SK-N-SH (cell line): ENCODE data around the gene OR10G4. TPM values are rescaled to one million over a fixed set of nuclear protein-coding genes. Genes with fewer than 3 reads are reported as not detected.

Experiments used
- CTCF ChIA-PET: fragments of 300-600, 350-600 bp; formaldehyde crosslinking; extraction: SDS; loops from one replicate; lab custom pipeline; 2021; lab: Yijun Ruan, JAX
- POLR2A ChIA-PET: fragments of 350-600 bp; sonication (Branson Sonifier 250); formaldehyde crosslinking; extraction: SDS; loops from one replicate; lab custom pipeline; 2020; ENCODE audit warnings: antibody characterized with exemption, inconsistent platforms; lab: Yijun Ruan, JAX
- DNase-seq: peaks from one replicate; pipeline ENCODE4 v3.0.0; 2012
- H2AFZ ChIP-seq: fragments of 200-600 bp; sonication (generic); 2 replicates; pipeline ENCODE4 v1.8.1; 2016; ENCODE audit warnings: antibody characterized with exemption, mild to moderate bottlenecking, low read depth
- H3F3A ChIP-seq: fragments of 200-600 bp; sonication (generic); replicated peaks from 2 replicates; pipeline ENCODE3; 2016; ENCODE audit warnings: antibody characterized with exemption, mild to moderate bottlenecking; ENCODE audit not compliant: insufficient read depth
- H3K27ac ChIP-seq, 2 experiments: fragments of 200-500 bp in 1 of 2; fragments of 200-600 bp in 1 of 2; sonication (Bioruptor generic) in 1 of 2; sonication (generic), shearing (Covaris generic) in 1 of 2; 2 replicates each; pipeline versions ENCODE4 v1.5.1 to v1.6.1; 2014 to 2016; ENCODE audit warnings: low read depth in 2 of 2, inconsistent platforms in 1 of 2, low read length in 1 of 2, mild to moderate bottlenecking in 1 of 2, mixed read lengths in 1 of 2
- H3K27me3 ChIP-seq: fragments of 200-600 bp; sonication (generic), shearing (Covaris generic); 2 replicates; pipeline ENCODE4 v1.6.1; 2016; ENCODE audit warnings: mixed run types; ENCODE audit not compliant: insufficient read depth
- H3K36me3 ChIP-seq, 2 experiments: fragments of 200-500 bp in 1 of 2; fragments of 200-600 bp in 1 of 2; sonication (Bioruptor generic) in 1 of 2; sonication (generic) in 1 of 2; replicated peaks in 1 of 2; 2 replicates each; pipeline versions ENCODE3 to v1.5.1; 2014 to 2016; ENCODE audit warnings: low read length in 1 of 2, mild to moderate bottlenecking in 1 of 2; ENCODE audit not compliant: insufficient read depth in 2 of 2, control insufficient read depth in 1 of 2
- H3K4me1 ChIP-seq, 2 experiments: fragments of 200-500 bp in 1 of 2; fragments of 200-600 bp in 1 of 2; sonication (Bioruptor generic) in 1 of 2; sonication (generic), shearing (Covaris generic) in 1 of 2; 2 replicates each; pipeline versions ENCODE4 v1.5.1 to v1.6.1; 2014 to 2016; ENCODE audit warnings: low read depth in 1 of 2, low read length in 1 of 2, mixed run types in 1 of 2; ENCODE audit not compliant: insufficient read depth in 2 of 2, control insufficient read depth in 1 of 2
- H3K4me2 ChIP-seq: fragments of 200-600 bp; sonication (generic), shearing (Covaris generic); 2 replicates; pipeline ENCODE4 v1.6.1; 2017; ENCODE audit warnings: mixed run types
- H3K4me3 ChIP-seq, 2 experiments: fragments of 200-500 bp in 1 of 2; fragments of 200-600 bp in 1 of 2; sonication (Bioruptor generic) in 1 of 2; sonication (generic), shearing (Covaris generic) in 1 of 2; 2 replicates each; pipeline versions ENCODE4 v1.5.1 to v1.8.1; 2014 to 2016; ENCODE audit warnings: low read depth in 2 of 2, inconsistent platforms in 1 of 2, low read length in 1 of 2, mild to moderate bottlenecking in 1 of 2, mixed read lengths in 1 of 2, moderate library complexity in 1 of 2
- H3K79me2 ChIP-seq: fragments of 200-600 bp; sonication (generic); 2 replicates; pipeline ENCODE4 v1.8.1; 2017; ENCODE audit warnings: mild to moderate bottlenecking; ENCODE audit not compliant: insufficient read depth
- H3K9ac ChIP-seq: fragments of 200-600 bp; sonication (generic); 2 replicates; pipeline ENCODE4 v1.6.1; 2017; ENCODE audit warnings: mixed run types
- H3K9me2 ChIP-seq: fragments of 200-600 bp; sonication (generic); 2 replicates; pipeline ENCODE4 v1.6.1; 2017; ENCODE audit warnings: mixed run types
- H3K9me3 ChIP-seq: fragments of 200-600 bp; sonication (generic); 2 replicates; pipeline ENCODE4 v1.6.1; 2017; ENCODE audit warnings: mixed run types, mild to moderate bottlenecking, moderate library complexity
- H4K20me1 ChIP-seq: fragments of 200-600 bp; sonication (generic); 2 replicates; pipeline ENCODE4 v1.6.1; 2017; ENCODE audit warnings: mild to moderate bottlenecking, mixed run types; ENCODE audit not compliant: insufficient read depth
- CHD2 ChIP-seq: fragments of 150-350 bp; IDR thresholded peaks from 2 replicates; pipeline ENCODE4 v1.6.1; 2018; ENCODE audit warnings: low read length; ENCODE audit not compliant: partially characterized antibody
- ELF1 ChIP-seq: IDR thresholded peaks from 2 replicates; pipeline ENCODE4 v1.4.0; 2012
- EP300 ChIP-seq, 2 experiments: IDR thresholded peaks; 2 replicates each; pipeline versions ENCODE4 v1.4.0 to v1.6.1; 2012; ENCODE audit warnings: borderline replicate concordance in 1 of 2, low read depth in 1 of 2, low read length in 1 of 2
- EZH2phosphoT487 ChIP-seq: fragments of 200-600 bp; sonication (generic); IDR thresholded peaks from 2 replicates; pipeline ENCODE4 v1.6.1; 2017; ENCODE audit warnings: low read depth, mixed run types, mild to moderate bottlenecking, antibody characterized with exemption, moderate library complexity, borderline replicate concordance
- FOSL2 ChIP-seq: IDR thresholded peaks from 2 replicates; pipeline ENCODE4 v1.4.0; 2012; ENCODE audit warnings: low read depth, mild to moderate bottlenecking, moderate library complexity, borderline replicate concordance
- FOXJ3 ChIP-seq: sonication (generic); formaldehyde crosslinking; IDR thresholded peaks from 2 replicates; pipeline ENCODE4 v1.5.1; 2020; ENCODE audit warnings: mild to moderate bottlenecking, missing genetic modification reagents
- FOXM1 ChIP-seq: IDR thresholded peaks from 2 replicates; pipeline ENCODE4 v1.4.0; 2012; ENCODE audit warnings: low read depth, mild to moderate bottlenecking
- JUND ChIP-seq: IDR thresholded peaks from 2 replicates; pipeline ENCODE4 v1.4.0; 2012
- MEF2A ChIP-seq: IDR thresholded peaks from 2 replicates; pipeline ENCODE4 v1.4.0; 2012; ENCODE audit warnings: low read depth, borderline replicate concordance
- MXI1 ChIP-seq: IDR thresholded peaks from 2 replicates; pipeline ENCODE4 v1.6.1; 2012; ENCODE audit warnings: mild to moderate bottlenecking, low read depth, low read length, improper control_type of control experiment
- NFIC ChIP-seq: IDR thresholded peaks from 2 replicates; pipeline ENCODE4 v1.4.0; 2012; ENCODE audit warnings: borderline replicate concordance
- NRF1 ChIP-seq: IDR thresholded peaks from 2 replicates; pipeline ENCODE4 v1.6.1; 2012; ENCODE audit warnings: low read depth, mild to moderate bottlenecking, low read length
- POLR2AphosphoS5 ChIP-seq: IDR thresholded peaks from 2 replicates; pipeline ENCODE4 v1.6.1; 2012; ENCODE audit warnings: low read depth, low read length
- RAD21 ChIP-seq: IDR thresholded peaks from 2 replicates; pipeline ENCODE4 v1.6.1; 2012; ENCODE audit warnings: mild to moderate bottlenecking, low read length
- RCOR1 ChIP-seq: fragments of 150-350 bp; IDR thresholded peaks from 2 replicates; pipeline ENCODE4 v1.6.1; 2017; ENCODE audit warnings: antibody characterized with exemption, low read length
- RFX5 ChIP-seq: IDR thresholded peaks from 2 replicates; pipeline ENCODE4 v1.6.1; 2012; ENCODE audit warnings: mild to moderate bottlenecking, improper control_type of control experiment, low read length
- SMC3 ChIP-seq: IDR thresholded peaks from 2 replicates; pipeline ENCODE4 v1.6.1; 2012; ENCODE audit warnings: low read depth, low read length, improper control_type of control experiment
- TCF12 ChIP-seq: IDR thresholded peaks from 2 replicates; pipeline ENCODE4 v1.4.0; 2012
- TEAD4 ChIP-seq: IDR thresholded peaks from 2 replicates; pipeline ENCODE4 v1.4.0; 2012; ENCODE audit warnings: mild to moderate bottlenecking, borderline replicate concordance; ENCODE audit not compliant: insufficient read depth
- YY1 ChIP-seq: IDR thresholded peaks from 2 replicates; pipeline ENCODE4 v1.4.0; 2012; ENCODE audit warnings: low read depth, mild to moderate bottlenecking
- ZBTB33 ChIP-seq: IDR thresholded peaks from 2 replicates; pipeline ENCODE4 v1.4.0; 2012; ENCODE audit warnings: low read depth, borderline replicate concordance
- WGBS: methylation state at CpG from one replicate; pipeline ENCODE4 v1.1.6; 2017; ENCODE audit warnings: low lambda C conversion rate; 5-methylcytosine and 5-hydroxymethylcytosine counted together
- polyA plus RNA-seq, 3 experiments: library from polyadenylated mRNA; depleted of rRNA; stranded (reverse); fragments of >200 nt; gene quantifications; 2 replicates each; pipeline ENCODE4 v1.2.3, GENCODE V29; 2012
- TF ChIP-seq, protein P1 (sequence below): fragments of 150-350 bp; IDR thresholded peaks from 2 replicates; pipeline ENCODE4 v1.6.1; 2016; ENCODE audit warnings: mild to moderate bottlenecking, low read depth, low read length
- TF ChIP-seq, protein P2 (sequence below): IDR thresholded peaks from 2 replicates; pipeline ENCODE4; 2012

Gene OR10G4
- polyA plus RNA-seq, 1 of the 3 experiments (the other 2 are of a cell fraction) = not detected

DNA sequence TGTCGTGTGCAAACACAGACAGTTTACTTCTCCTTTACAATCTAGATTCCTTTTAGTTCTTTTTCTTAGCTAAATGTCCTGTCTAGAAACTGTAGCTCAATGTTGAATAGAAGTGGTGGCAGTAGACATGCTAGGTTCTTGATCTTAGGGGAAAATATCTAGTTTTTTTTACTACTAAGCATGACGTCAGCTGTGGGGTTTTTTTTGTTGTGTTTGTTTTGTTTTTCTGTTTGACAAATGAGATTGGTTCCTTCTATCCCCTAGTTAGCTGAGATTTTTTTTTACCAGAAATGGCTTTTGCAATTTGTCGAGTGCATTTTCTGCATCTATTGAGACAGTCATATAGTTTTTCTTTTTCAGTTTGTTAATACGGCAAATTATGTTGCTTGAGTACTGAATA lies 30.6 kb downstream of the OR10G4 start:
- no peaks in the 10 kb centered on the region; the same call in 1 of the 2 replicates for H3K9me2 ChIP-seq
- TF ChIP-seq RCOR1 (no peak), FOXJ3 (CRISPR knock-in tag) (no peak), ELF1 (no peak), NRF1 (no peak), FOSL2 (no peak)
- DNase-seq = no peak
- POLR2A ChIA-PET = no interaction called here
- H3K9me3 ChIP-seq = no peaks in the 10 kb centered on the region
- no peak overlapping the region for H3K4me2 ChIP-seq
- H3K4me1 ChIP-seq = no peaks in the 10 kb centered on the region
- no peak overlapping the region for H2AFZ ChIP-seq
- no peak overlapping the region for H3K4me3 ChIP-seq
- CTCF ChIA-PET = no interaction called here
- no peaks in the 10 kb centered on the region for H4K20me1 ChIP-seq
- H3K36me3 ChIP-seq = no peaks in the 10 kb centered on the region
- H3F3A ChIP-seq = no peaks in the 10 kb centered on the region
- no peaks in the 10 kb centered on the region for H3K79me2 ChIP-seq
- WGBS = 23% methylated on average over 4 of the region's 4 CpGs
- peaks cover 8% of the 10 kb centered on the region; the same call in 1 of the 2 replicates for H3K27me3 ChIP-seq
- no peak overlapping the region for H3K9ac ChIP-seq
- H3K27ac ChIP-seq = no peak overlapping the region

DNA sequence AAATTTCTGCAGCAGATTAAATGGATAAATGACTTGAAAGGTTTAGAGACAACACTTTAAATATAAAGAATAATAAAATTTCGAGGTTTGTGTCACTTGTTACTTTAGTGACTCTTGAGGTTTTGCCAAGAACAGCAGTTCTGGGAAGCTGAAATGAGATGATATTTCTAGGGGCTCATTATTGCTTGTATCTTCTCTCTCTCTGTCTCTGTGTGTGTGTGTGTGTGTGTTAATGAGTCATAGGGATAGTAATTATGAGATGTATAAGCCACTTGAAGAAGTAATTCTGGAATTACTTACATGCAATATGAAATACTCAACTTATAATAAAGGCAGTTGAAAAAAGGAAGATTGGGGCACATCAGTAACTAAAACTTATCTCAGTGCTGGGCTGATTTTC lies 38.0 kb downstream of the OR10G4 start:
- Histone ChIP-seq H3K4me1 (no peaks in the 10 kb centered on the region), H3K4me2 (no peak overlapping the region), H3K9ac (no peak overlapping the region), H3K36me3 (no peaks in the 10 kb centered on the region), H3K27ac (no peak overlapping the region), H2AFZ (no peak overlapping the region), H3K79me2 (no peaks in the 10 kb centered on the region), H3K9me2 (no peaks in the 10 kb centered on the region; the same call in 1 of the 2 replicates), H4K20me1 (no peaks in the 10 kb centered on the region), H3K4me3 (no peak overlapping the region), H3K27me3 (peaks cover 18% of the 10 kb centered on the region), H3K9me3 (no peaks in the 10 kb centered on the region), H3F3A (no peaks in the 10 kb centered on the region)
- WGBS = 0% methylated on average over 1 of the region's 1 CpG
- CTCF ChIA-PET = interaction anchor here (1.8 kb wide), 1 partner anchor 144 kb away, joined by 5 read pairs; no protein-coding TSS in a partner anchor
- no peak for DNase-seq
- TF ChIP-seq TEAD4 = no peak
- TF ChIP-seq MEF2A = no peak
- TF ChIP-seq EP300 (IDR thresholded peaks at IDR 0.05; ENCODE audit: borderline replicate concordance in 1 of 2, low read depth in 1 of 2, low read length in 1 of 2) = no peak
- no peak for TF ChIP-seq MXI1
- TF ChIP-seq, protein P1, sequence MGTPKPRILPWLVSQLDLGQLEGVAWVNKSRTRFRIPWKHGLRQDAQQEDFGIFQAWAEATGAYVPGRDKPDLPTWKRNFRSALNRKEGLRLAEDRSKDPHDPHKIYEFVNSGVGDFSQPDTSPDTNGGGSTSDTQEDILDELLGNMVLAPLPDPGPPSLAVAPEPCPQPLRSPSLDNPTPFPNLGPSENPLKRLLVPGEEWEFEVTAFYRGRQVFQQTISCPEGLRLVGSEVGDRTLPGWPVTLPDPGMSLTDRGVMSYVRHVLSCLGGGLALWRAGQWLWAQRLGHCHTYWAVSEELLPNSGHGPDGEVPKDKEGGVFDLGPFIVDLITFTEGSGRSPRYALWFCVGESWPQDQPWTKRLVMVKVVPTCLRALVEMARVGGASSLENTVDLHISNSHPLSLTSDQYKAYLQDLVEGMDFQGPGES = no peak
- no peak for TF ChIP-seq CHD2
- no peak for TF ChIP-seq YY1
- TF ChIP-seq, protein P2, sequence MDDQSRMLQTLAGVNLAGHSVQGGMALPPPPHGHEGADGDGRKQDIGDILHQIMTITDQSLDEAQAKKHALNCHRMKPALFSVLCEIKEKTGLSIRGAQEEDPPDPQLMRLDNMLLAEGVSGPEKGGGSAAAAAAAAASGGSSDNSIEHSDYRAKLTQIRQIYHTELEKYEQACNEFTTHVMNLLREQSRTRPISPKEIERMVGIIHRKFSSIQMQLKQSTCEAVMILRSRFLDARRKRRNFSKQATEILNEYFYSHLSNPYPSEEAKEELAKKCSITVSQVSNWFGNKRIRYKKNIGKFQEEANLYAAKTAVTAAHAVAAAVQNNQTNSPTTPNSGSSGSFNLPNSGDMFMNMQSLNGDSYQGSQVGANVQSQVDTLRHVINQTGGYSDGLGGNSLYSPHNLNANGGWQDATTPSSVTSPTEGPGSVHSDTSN = no peak
- TF ChIP-seq EZH2phosphoT487 = no peak
- no peak for TF ChIP-seq NFIC
- no peak for TF ChIP-seq FOSL2
- no peak for TF ChIP-seq RCOR1
- no peak for TF ChIP-seq TCF12
- no peak for TF ChIP-seq FOXM1
- no peak for TF ChIP-seq POLR2AphosphoS5
- no peak for TF ChIP-seq RFX5
- TF ChIP-seq JUND = no peak
- TF ChIP-seq RAD21 = no peak
- TF ChIP-seq ZBTB33 = no peak
- TF ChIP-seq SMC3 = no peak
- POLR2A ChIA-PET = no interaction called here
